B cell (primary cell): Measurements from ENCODE around the gene SEMA3E. TPM values are rescaled to one million over a fixed set of nuclear protein-coding genes. Genes with fewer than 3 reads are reported as not detected.

Source experiments
- ATAC-seq: fragments of 200-7000 bp; cut with Tn5 transposase; one replicate; pipeline ENCODE4 v1.10.0; 2021; ENCODE audit warnings: low read depth, mild to moderate bottlenecking, moderate number of reproducible peaks, moderate library complexity
- CTCF ChIA-PET: fragments of 350-600 bp; sonication (Branson Sonifier 250); formaldehyde crosslinking; loops from one replicate; lab custom pipeline; 2021; ENCODE audit warnings: antibody characterized with exemption, inconsistent platforms; lab: Charles Lee
- POLR2A ChIA-PET: fragments of 350-600 bp; sonication (Branson Sonifier 250); formaldehyde crosslinking; loops from one replicate; lab custom pipeline; 2021; ENCODE audit warnings: antibody characterized with exemption; lab: Charles Lee
- DNase-seq: peaks from one replicate; pipeline ENCODE4 v3.0.0; 2013
- H2AFZ ChIP-seq: 2 replicates; pipeline ENCODE4 v1.6.1; 2012; ENCODE audit warnings: mild to moderate bottlenecking, low read depth, low read length; ENCODE audit not compliant: insufficient read depth, poor library complexity, severe bottlenecking
- H3K27ac ChIP-seq, 2 donors: 1 replicate in 1 of 2; 2 replicates in 1 of 2; pipeline ENCODE4 v1.5.1; 2012 to 2013; ENCODE audit warnings: low read length in 2 of 2, mild to moderate bottlenecking in 2 of 2, moderate library complexity in 1 of 2
- H3K27me3 ChIP-seq, 4 experiments: fragments of 200-600 bp in 1 of 4; sonication (generic) in 1 of 4; replicated peaks in 1 of 4; 1 replicate in 2 of 4; 2 replicates in 2 of 4; pipeline versions ENCODE4 v1.6.1 to v1.7.0; 2013 to 2016; ENCODE audit warnings: low read length in 3 of 4, mild to moderate bottlenecking in 2 of 4, mixed read lengths in 1 of 4, moderate library complexity in 1 of 4; ENCODE audit not compliant: insufficient read depth in 4 of 4, control insufficient read depth in 3 of 4; ENCODE audit errors: control extremely low read depth in 1 of 4
- H3K36me3 ChIP-seq, 2 experiments: replicated peaks in 1 of 2; 1 replicate in 1 of 2; 2 replicates in 1 of 2; pipeline versions ENCODE4 v1.6.1 to v1.7.1; 2013; ENCODE audit warnings: low read length in 1 of 2; ENCODE audit not compliant: insufficient read depth in 2 of 2, control insufficient read depth in 1 of 2; ENCODE audit errors: control extremely low read depth in 1 of 2, extremely low read depth in 1 of 2
- H3K4me1 ChIP-seq, 2 donors: fragments of 200-600 bp in 1 of 2; sonication (generic) in 1 of 2; 1 replicate in 1 of 2; 2 replicates in 1 of 2; pipeline versions ENCODE4 v1.5.1 to v1.6.1; 2013 to 2017; ENCODE audit warnings: low read length in 2 of 2; ENCODE audit not compliant: control insufficient read depth in 2 of 2, insufficient read depth in 2 of 2
- H3K4me2 ChIP-seq: replicated peaks from 2 replicates; pipeline ENCODE3; 2012; ENCODE audit warnings: mild to moderate bottlenecking, low read depth, low read length; ENCODE audit not compliant: poor library complexity, severe bottlenecking
- H3K4me3 ChIP-seq, 5 experiments: fragments of 200-600 bp in 1 of 5; sonication (generic) in 1 of 5; 1 replicate in 3 of 5; 2 replicates in 2 of 5; pipeline versions ENCODE4 v1.5.1 to v1.7.0; 2011 to 2016; ENCODE audit warnings: low read length in 4 of 5, mild to moderate bottlenecking in 4 of 5, low read depth in 2 of 5, control low read depth in 1 of 5, moderate library complexity in 1 of 5; ENCODE audit not compliant: insufficient read depth in 1 of 5; ENCODE audit errors: control extremely low read depth in 1 of 5, extremely low read depth in 1 of 5
- H3K79me2 ChIP-seq: fragments of 200-600 bp; sonication (generic); one replicate; pipeline ENCODE4 v1.6.0; 2016; ENCODE audit warnings: low read length; ENCODE audit not compliant: control insufficient read depth, insufficient read depth
- H3K9ac ChIP-seq: fragments of 200-600 bp; sonication (generic); 2 replicates; pipeline ENCODE4 v1.6.1; 2017; ENCODE audit warnings: mild to moderate bottlenecking, low read length, moderate library complexity
- H3K9me3 ChIP-seq, 3 donors: one replicate each; pipeline versions ENCODE4 v1.6.1 to v1.7.1; 2013; ENCODE audit warnings: low read length in 2 of 3; ENCODE audit not compliant: control insufficient read depth in 2 of 3, insufficient read depth in 1 of 3; ENCODE audit errors: control extremely low read depth in 1 of 3
- H4K20me1 ChIP-seq: 2 replicates; pipeline ENCODE4 v1.6.0; 2012; ENCODE audit warnings: mild to moderate bottlenecking, low read length; ENCODE audit not compliant: insufficient read depth, control insufficient read depth, poor library complexity, severe bottlenecking
- H3K27ac Mint-ChIP-seq: one replicate; pipeline ENCODE4 v1.8.0; 2021; ENCODE audit warnings: mixed read lengths
- H3K27me3 Mint-ChIP-seq: one replicate; pipeline ENCODE4 v1.8.0; 2021; ENCODE audit warnings: mixed read lengths
- H3K4me1 Mint-ChIP-seq: one replicate; pipeline ENCODE4 v1.8.0; 2021; ENCODE audit warnings: mixed read lengths
- H3K4me3 Mint-ChIP-seq: one replicate; pipeline ENCODE4 v1.8.0; 2021; ENCODE audit warnings: mixed read lengths
- H3K9me3 Mint-ChIP-seq: one replicate; pipeline ENCODE4 v1.8.0; 2022; ENCODE audit warnings: mixed read lengths; ENCODE audit not compliant: insufficient read depth
- CTCF ChIP-seq: fragments of 200-600 bp; IDR thresholded peaks from one replicate; pipeline ENCODE4 v1.8.0; 2022; ENCODE audit warnings: antibody characterized with exemption, mild to moderate bottlenecking
- EZH2 ChIP-seq: IDR thresholded peaks from 2 replicates; pipeline ENCODE4 v1.6.1; 2012; ENCODE audit warnings: borderline replicate concordance, low read depth, mild to moderate bottlenecking, moderate library complexity, low read length; ENCODE audit not compliant: insufficient read depth, poor library complexity, severe bottlenecking
- WGBS: methylation state at CpG from one replicate; pipeline ENCODE4 v1.1.5; 2013; ENCODE audit warnings: missing lambda C conversion rate; ENCODE audit not compliant: insufficient coverage; 5-methylcytosine and 5-hydroxymethylcytosine counted together
- intact Hi-C: fragments of 100-400 bp; cut with micrococcal nuclease; formaldehyde crosslinking; loops from one replicate; pipeline ENCODE4 v1.10.0; 2022
- polyA plus RNA-seq: library from polyadenylated mRNA; depleted of rRNA; stranded (reverse); fragments of >200 nt; gene quantifications from 2 replicates; pipeline ENCODE4 v1.2.3, GENCODE V29; 2012
- total RNA-seq, 2 donors: library from RNA; stranded (reverse); fragments of 120-200 nt in 1 of 2; gene quantifications; 1 replicate in 1 of 2; 2 replicates in 1 of 2; pipeline versions ENCODE4 v1.2.3 to v1.2.4, GENCODE V29; 2013 to 2022

Gene SEMA3E
- total and polyA plus RNA-seq, 2 donors (not counting 1 experiment from before 2014, with no cell fraction given), result not detected

GRCh38 chr7:83484826-83485225 lies 164.1 kb downstream of the SEMA3E start:
- DNase-seq, result no peak
- H2AFZ ChIP-seq, result no peak overlapping the region
- no peak for TF ChIP-seq EZH2
- no peak for TF ChIP-seq CTCF
- H3K27ac Mint-ChIP-seq, result no peak overlapping the region
- no peak for ATAC-seq
- no peaks in the 10 kb centered on the region for H3K36me3 ChIP-seq
- no peak overlapping the region for H3K27ac ChIP-seq
- no peak overlapping the region for H3K4me3 Mint-ChIP-seq
- no peaks in the 10 kb centered on the region for H3K4me1 Mint-ChIP-seq
- H3K4me2 ChIP-seq, result no peak overlapping the region
- H4K20me1 ChIP-seq, result no peaks in the 10 kb centered on the region
- H3K27me3 Mint-ChIP-seq, result no peaks in the 10 kb centered on the region
- no peaks in the 10 kb centered on the region for H3K79me2 ChIP-seq
- H3K9me3 ChIP-seq, result no peaks in the 10 kb centered on the region
- intact Hi-C loops, result no loop called here
- POLR2A ChIA-PET, result no interaction called here
- no CpG with 5 or more reads among the region's 1 CpG for WGBS
- H3K4me1 ChIP-seq, result no peaks in the 10 kb centered on the region
- H3K9me3 Mint-ChIP-seq, result no peaks in the 10 kb centered on the region
- no peak overlapping the region for H3K4me3 ChIP-seq
- H3K9ac ChIP-seq, result no peak overlapping the region
- H3K27me3 ChIP-seq, result no peaks in the 10 kb centered on the region
- CTCF ChIA-PET, result no interaction called here

DNA sequence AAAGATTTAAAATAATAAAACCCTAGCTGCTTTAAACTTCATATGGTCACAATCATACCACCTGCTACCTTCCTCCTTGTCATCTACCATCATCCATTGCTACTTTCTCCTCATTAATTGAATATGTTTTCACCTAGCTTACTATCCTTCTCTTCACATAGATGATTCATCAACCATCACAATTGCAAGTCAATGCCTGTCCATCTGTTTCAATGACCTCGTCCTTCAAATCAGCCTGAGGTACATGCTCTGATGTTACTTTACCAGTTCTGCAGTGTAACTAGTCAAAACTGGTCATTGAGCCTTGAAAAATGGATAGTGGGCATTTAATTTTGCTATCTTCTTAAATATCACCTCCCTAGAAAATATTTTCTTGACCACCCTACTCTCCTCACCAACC lies 164.7 kb downstream of the SEMA3E start:
- Histone ChIP-seq H3K4me2 (no peak overlapping the region), H3K4me3 (no peak overlapping the region), H3K27me3 (no peaks in the 10 kb centered on the region), H3K9ac (no peak overlapping the region), H3K4me1 (no peaks in the 10 kb centered on the region), H4K20me1 (no peaks in the 10 kb centered on the region), H3K79me2 (no peaks in the 10 kb centered on the region), H3K36me3 (no peaks in the 10 kb centered on the region), H3K9me3 (no peaks in the 10 kb centered on the region), H3K27ac (no peak overlapping the region), H2AFZ (no peak overlapping the region)
- WGBS, result no CpG with 5 or more reads among the region's 1 CpG
- intact Hi-C loops, result no loop called here
- ATAC-seq, result no peak
- ChIA-PET POLR2A (no interaction called here), CTCF (no interaction called here)
- no peaks in the 10 kb centered on the region for H3K4me1 Mint-ChIP-seq
- no peaks in the 10 kb centered on the region for H3K9me3 Mint-ChIP-seq
- no peaks in the 10 kb centered on the region for H3K27me3 Mint-ChIP-seq
- DNase-seq, result no peak
- H3K4me3 Mint-ChIP-seq, result no peak overlapping the region
- no peak overlapping the region for H3K27ac Mint-ChIP-seq
- no peak for TF ChIP-seq EZH2
- no peak for TF ChIP-seq CTCF
